ENCODE measurements around the gene STX18. TPM values are rescaled to one million over a fixed set of nuclear protein-coding genes. Genes with fewer than 3 reads are reported as not detected.

STX18 gene
- total RNA-seq, 1 donor from 2014 or later, result 24.0 TPM

GRCh38 chr4:4432341-4433125 is 109.3 kb downstream of the STX18 start:
- Histone ChIP-seq H3K27ac (ENCODE audit: low read depth, low read length) (no peak overlapping the region), H4K20me1 (ENCODE audit: insufficient read depth, low read length) (peaks cover 16% of the 10 kb centered on the region), H3K9ac (ENCODE audit: low read length) (no peak overlapping the region), H2AFZ (ENCODE audit: low read depth, low read length) (no peak overlapping the region), H3K9me3 (ENCODE audit: insufficient read depth, low read depth, low read length) (no peaks in the 10 kb centered on the region), H3K4me2 (ENCODE audit: low read length) (no peak overlapping the region), H3K4me1 (ENCODE audit: insufficient read depth, low read length) (peaks cover 4% of the 10 kb centered on the region), H3K27me3 (ENCODE audit: insufficient read depth, low read length) (no peaks in the 10 kb centered on the region), H3K4me3 (ENCODE audit: insufficient read depth, low read depth, low read length) (no peak overlapping the region), H3K79me2 (ENCODE audit: insufficient read depth, low read length) (no peaks in the 10 kb centered on the region), H3K36me3 (ENCODE audit: insufficient read depth, low read length) (peaks cover 8% of the 10 kb centered on the region)
- peaks cover 19% of the 10 kb centered on the region for H3K36me3 Mint-ChIP-seq (ENCODE audit: low read depth, unreplicated experiment)
- H3K27me3 Mint-ChIP-seq (ENCODE audit: low read depth, unreplicated experiment), result no peaks in the 10 kb centered on the region
- peaks cover 15% of the 10 kb centered on the region for H3K4me1 Mint-ChIP-seq (ENCODE audit: low read depth, unreplicated experiment)
- no peak for DNase-seq (ENCODE audit: low read depth)
- H3K4me3 Mint-ChIP-seq (ENCODE audit: unreplicated experiment), result no peak overlapping the region
- no peaks in the 10 kb centered on the region for H3K9me3 Mint-ChIP-seq (ENCODE audit: unreplicated experiment)
- no peak for FAIRE-seq
- no peak for TF ChIP-seq CTCF (IDR thresholded peaks at IDR 0.05; ENCODE audit: insufficient read depth, low read depth, low read length)
- TF ChIP-seq EZH2 (IDR thresholded peaks at IDR 0.05; ENCODE audit: insufficient read depth, low read length), result no peak
- H3K27ac Mint-ChIP-seq (ENCODE audit: unreplicated experiment), result no peak overlapping the region

- H3K4me1 ChIP-seq (ENCODE audit: insufficient read depth, low read length), result peaks cover 8% of the 10 kb centered on the region
- DNase-seq (ENCODE audit: low read depth), result peak; percentile 74
- H3K9me3 ChIP-seq (ENCODE audit: insufficient read depth, low read depth, low read length), result no peaks in the 10 kb centered on the region
- Mint-ChIP-seq H3K9me3 (ENCODE audit: unreplicated experiment) (no peaks in the 10 kb centered on the region), H3K4me1 (ENCODE audit: low read depth, unreplicated experiment) (peaks cover 27% of the 10 kb centered on the region), H3K27me3 (ENCODE audit: low read depth, unreplicated experiment) (no peaks in the 10 kb centered on the region), H3K4me3 (ENCODE audit: unreplicated experiment) (no peak overlapping the region), H3K27ac (ENCODE audit: unreplicated experiment) (peak overlapping the region; percentile 24), H3K36me3 (ENCODE audit: low read depth, unreplicated experiment) (peaks cover 13% of the 10 kb centered on the region)
- H3K27me3 ChIP-seq (ENCODE audit: insufficient read depth, low read length), result no peaks in the 10 kb centered on the region
- H2AFZ ChIP-seq (ENCODE audit: low read depth, low read length), result no peak overlapping the region
- peaks cover 27% of the 10 kb centered on the region for H4K20me1 ChIP-seq (ENCODE audit: insufficient read depth, low read length)
- no peak overlapping the region for H3K4me3 ChIP-seq (ENCODE audit: insufficient read depth, low read depth, low read length)
- H3K4me2 ChIP-seq (ENCODE audit: low read length), result peak overlapping the region; percentile 18
- H3K9ac ChIP-seq (ENCODE audit: low read length), result no peak overlapping the region
- peaks cover 3% of the 10 kb centered on the region for H3K36me3 ChIP-seq (ENCODE audit: insufficient read depth, low read length)
- H3K79me2 ChIP-seq (ENCODE audit: insufficient read depth, low read length), result no peaks in the 10 kb centered on the region
- no peak for TF ChIP-seq EZH2 (IDR thresholded peaks at IDR 0.05; ENCODE audit: insufficient read depth, low read length)
- TF ChIP-seq CTCF (IDR thresholded peaks at IDR 0.05; ENCODE audit: insufficient read depth, low read depth, low read length), result peak; percentile 91
- H3K27ac ChIP-seq (ENCODE audit: low read depth, low read length), result no peak overlapping the region
- peak; percentile 96 for FAIRE-seq
These were observed 111.2 kb downstream of the STX18 start for GRCh38 chr4:4430492-4431195.

Data from astrocyte (in vitro differentiated cells and primary cell).